CD14-positive monocyte (primary cell): ENCODE measurements around the gene TGM2. TPM values are rescaled to one million over a fixed set of nuclear protein-coding genes. Genes with fewer than 3 reads are reported as not detected.

Source experiments
- DNase-seq, 3 donors: peaks; one replicate each; pipeline ENCODE4 v3.0.0-alpha.2; 2011 to 2022
- H2AFZ ChIP-seq: 2 replicates; pipeline ENCODE4 v1.6.0; 2012; ENCODE audit warnings: mild to moderate bottlenecking, low read depth, low read length, inconsistent platforms; ENCODE audit not compliant: insufficient read depth, poor library complexity, severe bottlenecking
- H3K27ac ChIP-seq, 2 donors: 1 replicate in 1 of 2; 2 replicates in 1 of 2; pipeline ENCODE4 v1.5.1; 2012 to 2013; ENCODE audit warnings: low read length in 2 of 2, control low read depth in 1 of 2, inconsistent platforms in 1 of 2, low read depth in 1 of 2, mild to moderate bottlenecking in 1 of 2
- H3K27me3 ChIP-seq, 2 donors: one replicate each; pipeline versions ENCODE4 v1.6.0 to v1.6.1; 2011 to 2013; ENCODE audit warnings: low read length in 2 of 2; ENCODE audit not compliant: control insufficient read depth in 2 of 2, insufficient read depth in 2 of 2
- H3K36me3 ChIP-seq, 2 donors: replicated peaks in 1 of 2; 1 replicate in 1 of 2; 2 replicates in 1 of 2; pipeline versions ENCODE4 v1.5.1 to v1.6.1; 2012 to 2013; ENCODE audit warnings: low read length in 2 of 2, control low read depth in 1 of 2, inconsistent platforms in 1 of 2, mild to moderate bottlenecking in 1 of 2; ENCODE audit not compliant: insufficient read depth in 2 of 2, control insufficient read depth in 1 of 2
- H3K4me1 ChIP-seq, 2 donors: 1 replicate in 1 of 2; 2 replicates in 1 of 2; pipeline versions ENCODE4 v1.5.1 to v1.6.1; 2012 to 2013; ENCODE audit warnings: low read length in 2 of 2, control low read depth in 1 of 2, inconsistent platforms in 1 of 2, mild to moderate bottlenecking in 1 of 2, moderate library complexity in 1 of 2; ENCODE audit not compliant: insufficient read depth in 2 of 2, control insufficient read depth in 1 of 2
- H3K4me2 ChIP-seq: replicated peaks from 2 replicates; pipeline ENCODE3; 2012; ENCODE audit warnings: low read length, moderate library complexity, mild to moderate bottlenecking; ENCODE audit not compliant: poor library complexity, severe bottlenecking; ENCODE audit errors: extremely low read depth
- H3K4me3 ChIP-seq, 3 experiments: fragments of 200-600 bp in 1 of 3; sonication (generic) in 1 of 3; replicated peaks in 1 of 3; 1 replicate in 2 of 3; 2 replicates in 1 of 3; pipeline ENCODE4 v1.5.1; 2011 to 2013; ENCODE audit warnings: low read length in 3 of 3, mild to moderate bottlenecking in 3 of 3, control low read depth in 2 of 3, low read depth in 2 of 3, inconsistent platforms in 1 of 3, moderate library complexity in 1 of 3
- H3K79me2 ChIP-seq: 2 replicates; pipeline ENCODE4 v1.6.0; 2012; ENCODE audit warnings: mild to moderate bottlenecking, control low read depth, inconsistent platforms, low read length, moderate library complexity; ENCODE audit not compliant: insufficient read depth
- H3K9ac ChIP-seq: 2 replicates; pipeline ENCODE4 v1.6.0; 2017; ENCODE audit warnings: low read length, mild to moderate bottlenecking; ENCODE audit not compliant: insufficient read depth, poor library complexity, severe bottlenecking
- H3K9me3 ChIP-seq, 2 donors: replicated peaks in 1 of 2; 1 replicate in 1 of 2; 2 replicates in 1 of 2; pipeline versions ENCODE4 v1.5.1 to v1.6.1; 2012 to 2013; ENCODE audit warnings: low read length in 2 of 2, control low read depth in 1 of 2; ENCODE audit not compliant: control insufficient read depth in 1 of 2, insufficient read depth in 1 of 2
- H4K20me1 ChIP-seq: 2 replicates; pipeline ENCODE4 v1.6.0; 2012; ENCODE audit warnings: mild to moderate bottlenecking, low read length, control low read depth, moderate library complexity; ENCODE audit not compliant: insufficient read depth
- H3K27ac Mint-ChIP-seq, 7 donors: one replicate each; pipeline ENCODE4 v1.8.0; 2020; ENCODE audit warnings: mild to moderate bottlenecking in 7 of 7, mixed read lengths in 7 of 7, moderate library complexity in 6 of 7, inconsistent platforms in 2 of 7
- H3K27me3 Mint-ChIP-seq, 3 donors: one replicate each; pipeline ENCODE4 v1.8.0; 2021 to 2022; ENCODE audit warnings: low read depth in 3 of 3, mild to moderate bottlenecking in 3 of 3, mixed read lengths in 3 of 3, moderate library complexity in 3 of 3, inconsistent platforms in 1 of 3
- H3K36me3 Mint-ChIP-seq, 2 donors: one replicate each; pipeline ENCODE4 v1.8.0; 2020; ENCODE audit warnings: mixed read lengths in 2 of 2, inconsistent platforms in 1 of 2, mild to moderate bottlenecking in 1 of 2
- H3K4me1 Mint-ChIP-seq: one replicate; pipeline ENCODE4 v1.8.0; 2020; ENCODE audit warnings: mild to moderate bottlenecking, mixed read lengths
- H3K4me3 Mint-ChIP-seq, 2 donors: one replicate each; pipeline ENCODE4 v1.8.0; 2020; ENCODE audit warnings: mild to moderate bottlenecking in 2 of 2, mixed read lengths in 2 of 2, moderate library complexity in 1 of 2
- H3K9me3 Mint-ChIP-seq, 7 donors: one replicate each; pipeline ENCODE4 v1.8.0; 2020 to 2022; ENCODE audit warnings: mixed read lengths in 7 of 7, mild to moderate bottlenecking in 6 of 7, moderate library complexity in 6 of 7, inconsistent platforms in 2 of 7
- CTCF ChIP-seq: fragments of 200-600 bp; IDR thresholded peaks from one replicate; pipeline ENCODE4 v1.8.0; 2022; ENCODE audit warnings: antibody characterized with exemption, mild to moderate bottlenecking
- WGBS: methylation state at CpG from one replicate; pipeline ENCODE4 v1.1.5; 2013; ENCODE audit warnings: missing lambda C conversion rate; ENCODE audit not compliant: insufficient coverage; 5-methylcytosine and 5-hydroxymethylcytosine counted together
- intact Hi-C, 2 donors: fragments of 100-400 bp; cut with micrococcal nuclease; formaldehyde crosslinking; loops; one replicate each; pipeline versions ENCODE4 v1.15.0 to v1.15.1; 2023
- polyA plus RNA-seq, 3 donors: library from polyadenylated mRNA; depleted of rRNA in 1 of 3; unstranded in 2 of 3; stranded (reverse) in 1 of 3; fragments of 300-500 nt in 2 of 3; fragments of >200 nt in 1 of 3; fragmentation: Illumina TruSeq in 2 of 3; gene quantifications; 1 replicate in 2 of 3; 2 replicates in 1 of 3; pipeline ENCODE4 v1.2.3, GENCODE V29; 2012 to 2021

TGM2 gene
- polyA plus RNA-seq, 3 donors = 0.47 to 1.7 (median 1.6) TPM

GRCh38 chr20:38169636-38170193, 4.6 kb upstream of the TGM2 start:
- no peak overlapping the region for H2AFZ ChIP-seq
- no peaks in the 10 kb centered on the region for H3K27me3 ChIP-seq
- no peaks in the 10 kb centered on the region for H3K36me3 ChIP-seq
- intact Hi-C loops = loop anchor here (5.0 kb wide), 6 partner anchors 33 to 112 kb away; no protein-coding TSS in a partner anchor
- H3K9ac ChIP-seq = no peak overlapping the region
- 100% methylated on average over 1 of the region's 6 CpGs for WGBS
- H4K20me1 ChIP-seq = no peaks in the 10 kb centered on the region
- H3K4me3 ChIP-seq = peak overlapping the region in 1 of 3 experiments; percentile 2
- H3K4me2 ChIP-seq = no peak overlapping the region
- Mint-ChIP-seq H3K27me3 (peaks cover 1 to 2% (median 1%) of the 10 kb centered on the region in 3 donors), H3K4me1 (peaks cover 62% of the 10 kb centered on the region), H3K4me3 (peak overlapping the region in 1 of 2 donors; percentile 49), H3K36me3 (peaks cover 1 to 4% of the 10 kb centered on the region in 2 donors), H3K9me3 (peaks cover 0 to 4% (median 0%) of the 10 kb centered on the region in 7 donors), H3K27ac (peak overlapping the region; percentile 87 to 99 (median 99))
- peaks cover 48 to 55% of the 10 kb centered on the region in 2 donors for H3K4me1 ChIP-seq
- no peak for DNase-seq
- no peak for TF ChIP-seq CTCF
- peak overlapping the region; percentile 93 to 96 for H3K27ac ChIP-seq
- H3K9me3 ChIP-seq = no peaks in the 10 kb centered on the region
- no peaks in the 10 kb centered on the region for H3K79me2 ChIP-seq

DNA sequence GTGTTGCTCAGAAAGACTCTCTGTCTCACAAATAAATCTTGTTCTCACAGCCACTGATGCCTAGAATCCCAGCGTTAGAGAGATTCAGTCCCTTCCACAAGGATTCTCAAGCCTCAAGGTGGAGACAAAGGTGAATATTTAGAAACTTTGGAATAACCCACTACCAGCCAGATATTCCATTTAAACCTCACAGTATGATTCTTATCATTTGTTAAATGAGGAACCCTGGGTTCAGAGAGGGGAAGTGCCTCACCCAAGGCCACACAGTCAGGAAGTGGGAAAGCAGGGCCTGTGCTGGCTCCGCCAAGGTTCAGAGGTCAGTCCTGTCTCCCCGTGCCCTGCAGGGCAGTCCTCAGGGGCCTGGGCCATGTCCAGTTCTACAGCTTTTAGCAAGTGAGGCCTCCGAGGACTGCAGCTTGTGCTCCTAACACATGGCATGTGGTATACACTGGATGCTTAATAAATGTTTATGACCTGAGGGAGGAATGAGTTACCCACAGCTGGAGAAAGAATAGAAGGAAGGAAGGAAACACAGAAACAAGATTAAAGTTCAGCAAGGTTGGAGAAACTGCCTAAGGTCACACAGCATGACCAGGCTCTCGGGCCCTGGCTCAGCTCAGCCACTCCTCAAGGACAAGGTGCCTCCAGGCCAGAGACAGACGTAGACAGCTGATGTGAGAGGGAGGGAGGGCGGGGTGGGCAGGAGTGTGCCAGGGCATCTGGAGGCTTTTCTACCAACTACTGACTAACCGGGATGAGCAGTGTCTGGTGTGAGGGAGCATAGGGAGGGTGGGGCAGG, 3.9 kb upstream of the TGM2 start:
- Mint-ChIP-seq H3K27me3 (peaks cover 1 to 2% (median 1%) of the 10 kb centered on the region in 3 donors), H3K4me1 (peaks cover 67% of the 10 kb centered on the region), H3K36me3 (peaks cover 1 to 4% of the 10 kb centered on the region in 2 donors), H3K27ac (peak overlapping the region; percentile 97 to 100 (median 99)), H3K9me3 (peaks cover 0 to 4% (median 0%) of the 10 kb centered on the region in 7 donors), H3K4me3 (peak overlapping the region in 1 of 2 donors; percentile 67)
- peak overlapping the region; percentile 93 to 96 for H3K27ac ChIP-seq
- H3K9ac ChIP-seq = peak overlapping the region; percentile 63
- no peaks in the 10 kb centered on the region for H4K20me1 ChIP-seq
- H3K9me3 ChIP-seq = no peaks in the 10 kb centered on the region
- H3K4me2 ChIP-seq = peak overlapping the region; percentile 64
- H3K36me3 ChIP-seq = no peaks in the 10 kb centered on the region
- 39% methylated on average over 4 of the region's 8 CpGs for WGBS
- H3K4me1 ChIP-seq = peaks cover 49 to 58% of the 10 kb centered on the region in 2 donors
- no peak overlapping the region for H2AFZ ChIP-seq
- H3K27me3 ChIP-seq = no peaks in the 10 kb centered on the region
- DNase-seq = peak; percentile 80 to 91 (median 90)
- no peak for TF ChIP-seq CTCF
- peak overlapping the region in 1 of 3 experiments; percentile 46 for H3K4me3 ChIP-seq
- intact Hi-C loops = loop anchor here (5.0 kb wide), 6 partner anchors 33 to 112 kb away; no protein-coding TSS in a partner anchor
- H3K79me2 ChIP-seq = no peaks in the 10 kb centered on the region
